Measurements from ENCODE around the gene NKRF.

Gene NKRF

DNA sequence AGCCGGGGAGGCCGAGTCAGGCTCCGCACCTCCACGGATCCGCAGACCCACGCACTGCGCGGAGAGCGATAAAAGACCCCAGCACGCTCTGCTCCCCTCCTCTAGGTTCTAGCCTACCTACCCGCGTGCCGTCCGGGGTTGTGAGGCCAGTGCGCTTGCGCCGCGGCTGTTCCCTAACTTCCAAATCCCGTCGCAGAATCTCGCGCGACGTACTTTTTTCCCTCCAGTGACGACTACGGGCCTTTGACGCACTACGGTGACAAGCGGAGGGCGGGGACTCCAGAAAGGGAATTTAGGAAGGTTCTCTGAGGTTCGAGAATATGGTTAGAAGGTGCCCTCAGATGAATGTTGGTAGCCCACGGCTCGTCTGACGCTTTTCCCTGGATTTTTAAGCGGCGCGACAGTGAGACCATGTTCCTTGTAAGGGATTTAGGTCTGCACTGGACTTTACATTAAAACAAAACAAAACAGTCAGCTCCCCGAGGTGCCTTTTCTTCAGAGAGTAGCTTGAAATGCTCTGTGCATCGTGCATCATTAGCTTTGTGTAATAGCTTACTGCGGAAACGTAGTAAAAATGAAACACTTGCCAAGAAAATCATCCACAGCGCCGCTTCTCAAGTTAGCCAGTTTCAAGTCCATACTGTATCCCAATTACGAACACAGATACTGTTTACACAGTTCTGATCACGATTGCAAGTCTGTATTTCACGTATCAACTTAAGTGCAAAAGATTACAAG lies at the start of gene NKRF:
TSS of gene NKRF (minus strand) at position 145 of the 738 bp plus-strand sequence.
- FAIRE-seq (no peak), DNase-seq (ENCODE audit: insufficient read length, low spot score) (peak; percentile 43)
- TF ChIP-seq, protein P1, sequence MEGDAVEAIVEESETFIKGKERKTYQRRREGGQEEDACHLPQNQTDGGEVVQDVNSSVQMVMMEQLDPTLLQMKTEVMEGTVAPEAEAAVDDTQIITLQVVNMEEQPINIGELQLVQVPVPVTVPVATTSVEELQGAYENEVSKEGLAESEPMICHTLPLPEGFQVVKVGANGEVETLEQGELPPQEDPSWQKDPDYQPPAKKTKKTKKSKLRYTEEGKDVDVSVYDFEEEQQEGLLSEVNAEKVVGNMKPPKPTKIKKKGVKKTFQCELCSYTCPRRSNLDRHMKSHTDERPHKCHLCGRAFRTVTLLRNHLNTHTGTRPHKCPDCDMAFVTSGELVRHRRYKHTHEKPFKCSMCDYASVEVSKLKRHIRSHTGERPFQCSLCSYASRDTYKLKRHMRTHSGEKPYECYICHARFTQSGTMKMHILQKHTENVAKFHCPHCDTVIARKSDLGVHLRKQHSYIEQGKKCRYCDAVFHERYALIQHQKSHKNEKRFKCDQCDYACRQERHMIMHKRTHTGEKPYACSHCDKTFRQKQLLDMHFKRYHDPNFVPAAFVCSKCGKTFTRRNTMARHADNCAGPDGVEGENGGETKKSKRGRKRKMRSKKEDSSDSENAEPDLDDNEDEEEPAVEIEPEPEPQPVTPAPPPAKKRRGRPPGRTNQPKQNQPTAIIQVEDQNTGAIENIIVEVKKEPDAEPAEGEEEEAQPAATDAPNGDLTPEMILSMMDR (IDR thresholded peaks at IDR 0.05; ENCODE audit: insufficient read depth, missing control alignments), result no peak

DNA sequence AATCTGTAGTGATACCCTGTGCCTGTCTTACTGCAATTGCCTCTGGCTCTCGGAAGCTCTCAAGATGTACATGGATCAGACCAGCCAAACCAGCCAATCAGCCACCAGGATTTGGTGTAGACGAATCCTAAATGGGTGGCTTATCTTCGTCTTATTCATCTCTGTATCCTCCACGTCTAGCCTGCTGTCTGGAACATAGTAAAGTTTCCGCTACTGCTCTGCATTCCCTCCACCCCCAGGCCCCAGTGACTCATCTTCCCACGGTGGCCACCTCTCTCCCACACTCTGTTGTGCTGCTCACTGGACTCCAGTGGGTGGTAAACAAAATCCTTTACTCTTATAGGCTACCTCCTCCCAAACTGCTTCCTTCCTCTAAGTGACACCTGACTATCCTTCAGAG lies 48.9 kb upstream of the NKRF start:
- DNase-seq (ENCODE audit: insufficient read length, low spot score), result no peak
- TF ChIP-seq, protein P1 (IDR thresholded peaks at IDR 0.05; ENCODE audit: insufficient read depth, missing control alignments), result no peak
- FAIRE-seq, result no peak

DNA sequence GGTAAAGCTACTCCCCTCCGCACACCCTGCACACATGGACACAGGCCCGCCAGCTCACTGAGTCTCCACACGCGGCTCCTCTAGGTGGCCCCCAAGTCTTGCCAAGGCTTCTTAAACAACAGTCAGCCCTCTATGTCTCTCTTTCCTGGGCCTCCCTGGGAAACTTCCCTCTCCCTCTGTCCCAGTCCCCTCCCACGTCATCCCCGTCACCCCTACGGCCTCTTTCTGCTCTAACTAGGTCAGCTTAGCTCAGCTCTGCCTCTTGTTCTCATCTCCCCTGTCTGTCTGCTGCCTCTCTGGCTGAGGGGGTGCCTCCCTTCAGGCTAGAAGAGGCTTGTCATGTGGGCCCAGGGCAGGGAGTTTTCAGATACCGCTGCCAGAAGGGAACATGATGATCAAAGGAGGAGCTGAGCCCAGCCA lies 47.9 kb upstream of the NKRF start:
- no peak for FAIRE-seq
- TF ChIP-seq, protein P1 (IDR thresholded peaks at IDR 0.05; ENCODE audit: insufficient read depth, missing control alignments), result no peak
- DNase-seq (ENCODE audit: insufficient read length, low spot score), result no peak

DNA sequence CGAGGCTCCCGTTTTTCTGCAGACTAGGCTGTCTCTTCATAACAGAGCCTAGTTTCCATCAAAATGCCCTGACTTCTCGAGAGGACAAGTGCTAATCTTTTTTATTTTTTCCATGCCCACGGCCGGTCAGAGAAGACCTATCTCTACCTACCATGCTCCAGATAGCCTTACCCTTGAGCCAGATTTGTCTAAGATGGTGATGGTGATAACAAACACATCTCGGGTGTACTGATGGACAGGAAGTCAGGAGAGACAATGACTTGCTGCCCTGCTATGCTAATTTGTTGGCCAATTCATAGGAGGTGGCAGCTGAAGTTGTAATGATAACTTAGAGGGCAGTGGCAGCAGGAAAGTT lies 42.2 kb upstream of the NKRF start:
- no peak for FAIRE-seq
- DNase-seq (ENCODE audit: insufficient read length, low spot score), result no peak
- TF ChIP-seq, protein P1 (IDR thresholded peaks at IDR 0.05; ENCODE audit: insufficient read depth, missing control alignments), result no peak

DNA sequence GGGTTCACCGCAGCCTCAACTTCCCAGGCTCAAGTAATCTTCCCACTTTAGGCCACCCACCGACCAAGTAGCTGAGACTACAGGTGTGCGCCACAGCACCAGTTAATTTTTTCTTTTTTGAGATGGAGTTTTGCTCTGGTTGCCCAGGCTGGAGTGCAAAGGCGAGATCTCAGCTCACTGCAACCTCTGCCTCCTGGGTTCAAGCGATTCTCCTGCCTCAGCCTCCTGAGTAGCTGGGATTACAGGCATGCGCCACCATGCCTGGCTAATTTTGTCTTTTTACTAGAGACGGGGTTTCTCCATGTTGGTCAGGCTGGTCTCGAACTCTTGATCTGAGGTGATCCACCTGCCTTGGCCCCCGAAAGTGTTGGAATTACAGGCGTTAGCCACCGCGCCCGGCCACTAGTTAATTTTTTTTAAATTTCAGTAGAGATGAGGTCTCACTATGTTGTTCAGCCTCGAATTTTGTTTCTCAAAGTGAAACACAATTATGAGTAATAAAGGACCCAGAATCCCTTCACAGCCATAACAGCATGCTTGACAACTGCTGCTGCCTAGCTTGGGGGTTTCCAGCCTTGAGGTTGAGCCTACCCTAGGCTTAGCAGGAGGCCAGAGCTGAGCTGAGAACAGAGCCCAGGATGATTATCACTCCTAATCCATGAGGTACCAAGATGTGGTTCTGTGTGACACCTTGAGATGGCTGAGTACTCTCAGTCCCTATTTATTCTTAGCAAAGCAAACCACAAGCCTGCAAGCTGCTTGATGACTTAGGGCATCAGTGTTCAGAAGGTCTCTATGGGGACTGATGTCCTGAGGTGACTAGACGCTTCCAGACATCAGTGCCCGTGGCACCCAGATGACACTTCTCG lies 41.6 kb upstream of the NKRF start:
- FAIRE-seq (no peak), DNase-seq (ENCODE audit: insufficient read length, low spot score) (no peak)

DNA sequence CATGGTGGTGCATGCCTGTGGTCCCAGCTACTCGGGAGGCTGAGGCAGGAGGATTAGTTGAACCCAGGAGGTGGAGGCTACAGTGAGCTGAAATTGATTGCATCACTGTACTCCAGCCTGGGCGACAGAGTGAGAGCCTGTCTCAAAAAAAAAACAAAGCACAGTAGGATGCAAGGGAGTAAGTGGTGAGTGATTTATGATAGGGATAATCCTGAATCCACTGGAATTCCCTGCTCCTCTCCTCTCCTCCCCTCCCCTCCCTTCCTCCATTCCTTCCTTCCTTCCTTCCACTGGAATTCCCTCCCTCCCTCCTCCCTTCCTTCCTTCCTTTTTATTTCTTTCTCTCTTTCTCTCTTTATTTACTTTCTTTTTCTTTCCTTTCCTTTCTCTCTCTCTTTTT lies 40.9 kb upstream of the NKRF start:
- TF ChIP-seq, protein P1 (IDR thresholded peaks at IDR 0.05; ENCODE audit: insufficient read depth, missing control alignments), result no peak
- DNase-seq (ENCODE audit: insufficient read length, low spot score) (no peak), FAIRE-seq (no peak)

More for the DNA sequence above, 41.6 kb upstream of the NKRF start:
- TF ChIP-seq, protein P1 (IDR thresholded peaks at IDR 0.05; ENCODE audit: insufficient read depth, missing control alignments), result no peak

DNA sequence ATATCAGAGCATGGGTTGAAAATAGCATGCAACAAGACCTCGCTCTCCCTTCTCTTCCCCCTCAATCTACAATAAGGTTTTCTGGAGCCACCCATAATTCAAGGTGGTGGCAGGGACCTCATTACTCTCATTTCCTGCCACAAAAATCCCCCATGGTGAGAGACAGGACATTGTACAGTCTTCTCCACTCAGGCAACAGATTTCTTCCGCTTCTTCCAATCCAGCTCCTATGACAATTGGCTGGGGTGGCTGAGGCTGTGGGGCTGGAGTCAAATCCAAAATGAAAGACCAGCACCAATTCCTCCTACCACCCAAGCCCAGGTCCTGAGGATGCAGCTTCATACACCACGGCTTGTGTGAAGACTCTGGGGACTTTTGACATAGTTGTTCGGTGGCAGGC lies 40.3 kb upstream of the NKRF start:
- TF ChIP-seq, protein P1 (IDR thresholded peaks at IDR 0.05; ENCODE audit: insufficient read depth, missing control alignments), result no peak
- DNase-seq (ENCODE audit: insufficient read length, low spot score) (no peak), FAIRE-seq (no peak)

Measured in D721Med (cell line).